ENCODE data around the gene FBXW8.

FBXW8 gene

DNA sequence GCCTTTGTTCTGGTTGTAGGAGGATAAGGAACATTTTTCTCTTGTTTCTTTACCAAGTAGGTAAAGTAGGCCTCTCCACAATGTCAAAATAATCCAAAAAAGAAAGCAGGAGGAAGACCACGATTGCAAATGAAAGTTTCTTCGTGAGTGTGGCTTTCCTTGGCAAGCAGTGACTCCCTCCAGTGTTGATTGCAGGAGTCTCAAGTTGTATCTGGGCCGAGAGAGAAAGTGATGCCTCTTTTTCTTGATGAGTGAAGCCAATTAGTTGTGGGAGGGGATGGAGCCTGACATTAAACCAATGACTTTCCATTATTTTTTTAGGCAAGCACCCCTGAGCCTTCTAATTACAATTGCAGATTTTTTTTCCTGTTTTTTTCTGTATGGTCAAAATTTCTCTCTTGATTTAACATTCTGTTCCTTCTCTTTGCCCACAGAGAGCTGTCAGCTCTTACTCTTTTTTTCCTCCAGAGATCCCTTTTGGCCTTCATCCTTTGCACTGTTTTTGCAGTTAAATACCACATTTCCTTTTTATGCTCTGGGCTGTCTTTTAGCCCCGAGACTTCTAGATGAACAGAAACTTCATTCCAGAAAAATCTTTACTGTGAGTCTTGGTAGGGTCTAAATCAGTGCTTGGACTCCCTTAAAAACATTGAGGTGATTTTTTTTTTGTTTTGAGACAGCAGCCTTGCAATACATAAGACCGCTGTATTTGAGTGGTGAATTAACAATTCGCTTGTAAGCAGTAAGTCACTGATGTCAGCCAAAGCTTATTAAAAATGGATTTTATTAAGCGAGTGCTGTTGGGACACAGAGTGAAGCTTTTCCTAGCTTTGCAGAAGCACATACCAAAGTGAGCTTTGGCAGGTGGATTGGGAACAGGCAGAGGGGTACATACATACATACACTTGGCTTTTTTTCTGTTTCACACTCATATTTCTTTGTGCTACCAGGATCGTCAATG lies 15.8 kb downstream of the FBXW8 start:
- DNase-seq, result no peak

DNA sequence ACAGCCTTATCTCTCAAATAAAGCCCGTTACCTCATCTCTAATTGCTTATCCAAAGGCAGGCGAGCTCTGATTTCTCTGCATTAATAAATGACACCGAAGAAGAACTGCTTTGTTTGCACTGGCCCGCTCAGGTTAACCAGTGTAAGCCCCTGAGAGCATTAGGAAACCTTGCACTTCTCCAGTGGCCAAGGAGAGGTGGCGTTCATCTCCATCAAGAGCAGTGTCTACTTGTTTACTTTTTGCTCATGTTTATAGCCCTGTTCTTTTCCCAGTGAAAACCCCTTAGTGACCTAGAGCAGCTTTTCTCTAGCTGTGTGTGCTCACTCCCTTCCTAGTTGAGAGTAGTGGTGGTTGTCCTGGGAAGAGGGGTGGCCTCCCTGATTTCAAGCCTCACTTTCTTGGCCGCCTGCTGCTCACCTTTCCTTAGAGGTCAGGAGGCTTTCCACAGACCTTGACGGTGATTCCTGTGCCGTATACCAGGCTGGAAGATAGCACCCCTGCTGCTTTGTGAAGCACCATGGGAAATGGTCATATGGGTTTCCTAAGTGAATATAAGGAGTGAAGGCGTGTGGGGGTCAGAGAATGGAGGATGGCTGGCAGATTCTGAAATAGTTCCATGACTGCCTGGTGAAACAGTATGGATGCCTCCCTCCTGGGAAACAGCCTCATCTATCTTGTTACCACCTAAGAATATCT lies 16.6 kb downstream of the FBXW8 start:
- DNase-seq, result no peak

DNA sequence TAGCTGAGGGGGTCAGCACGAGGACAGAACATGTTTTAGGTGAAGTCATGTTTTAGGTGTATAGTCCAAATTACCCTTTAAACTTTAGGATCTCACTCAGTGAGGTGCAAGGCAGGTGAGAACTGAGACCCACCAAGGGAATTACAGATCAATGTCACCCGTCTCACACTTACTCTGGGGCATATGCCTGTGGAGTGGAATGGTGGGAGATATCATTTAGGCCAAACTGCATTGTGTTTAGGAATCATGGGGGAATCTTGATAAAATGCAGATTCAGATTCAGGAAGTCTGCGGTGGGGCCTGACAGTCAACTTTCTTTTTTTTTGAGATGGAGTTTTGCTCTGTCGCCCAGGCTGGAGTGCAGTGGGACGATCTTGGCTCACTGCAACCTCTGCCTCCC lies 17.8 kb downstream of the FBXW8 start:
- no peak for DNase-seq

DNA sequence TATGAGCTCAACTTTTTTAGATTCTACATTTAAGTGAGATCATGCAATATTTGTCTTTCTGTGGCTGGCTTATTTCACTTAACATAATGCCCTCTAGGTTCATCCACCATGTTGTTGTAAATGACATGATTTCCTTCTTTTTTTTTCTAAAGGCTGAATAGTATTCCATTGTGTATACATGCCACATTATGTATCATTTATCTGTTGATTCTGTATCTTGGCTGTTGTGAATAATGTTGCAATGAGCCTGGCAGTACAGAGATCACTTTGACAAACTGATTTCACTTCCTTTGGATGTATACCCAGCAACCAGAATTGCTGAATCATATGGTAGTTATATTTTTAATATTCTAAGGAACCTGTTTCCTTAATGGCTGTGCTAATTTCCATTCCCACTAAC lies 19.1 kb downstream of the FBXW8 start:
- DNase-seq, result no peak

DNA sequence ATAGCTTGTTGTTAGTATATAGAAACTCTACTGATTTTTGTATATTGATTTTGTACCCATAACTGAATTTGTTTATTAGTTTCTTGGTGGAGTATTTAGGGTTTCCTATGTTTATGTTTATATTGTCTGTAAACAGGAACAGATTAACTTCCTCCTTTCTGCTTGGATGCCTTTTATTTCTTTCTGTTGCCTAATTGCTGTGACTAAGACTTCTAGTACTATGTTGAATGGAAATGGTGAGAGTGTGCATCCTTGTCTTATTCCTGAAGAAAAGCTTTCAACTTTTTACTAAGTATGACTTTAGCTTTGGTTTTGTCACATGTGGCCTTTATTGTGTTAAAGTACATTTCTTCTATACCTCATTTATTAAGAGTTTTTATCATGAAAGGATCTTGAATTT lies 20.9 kb downstream of the FBXW8 start:
- DNase-seq, result no peak

DNA sequence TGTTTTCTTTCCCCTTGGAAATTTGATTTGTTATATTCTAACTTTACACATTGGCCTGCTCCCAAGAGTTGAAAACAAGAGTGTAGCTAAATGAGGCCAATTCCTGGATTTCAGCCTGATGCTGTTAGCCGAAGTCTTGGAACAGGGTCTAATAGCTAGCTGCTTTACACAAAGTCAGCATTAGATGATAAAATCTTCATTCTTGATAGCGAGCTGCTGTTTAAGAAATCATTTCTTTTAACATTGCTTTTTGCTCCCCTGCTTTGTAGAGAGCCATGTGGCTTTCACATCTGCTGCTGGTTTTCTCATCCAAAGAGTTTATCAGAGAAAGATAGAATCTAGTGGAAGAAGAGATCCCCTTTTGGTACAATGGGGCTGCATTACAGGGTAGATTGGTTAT lies 22.3 kb downstream of the FBXW8 start:
- DNase-seq, result no peak

DNA sequence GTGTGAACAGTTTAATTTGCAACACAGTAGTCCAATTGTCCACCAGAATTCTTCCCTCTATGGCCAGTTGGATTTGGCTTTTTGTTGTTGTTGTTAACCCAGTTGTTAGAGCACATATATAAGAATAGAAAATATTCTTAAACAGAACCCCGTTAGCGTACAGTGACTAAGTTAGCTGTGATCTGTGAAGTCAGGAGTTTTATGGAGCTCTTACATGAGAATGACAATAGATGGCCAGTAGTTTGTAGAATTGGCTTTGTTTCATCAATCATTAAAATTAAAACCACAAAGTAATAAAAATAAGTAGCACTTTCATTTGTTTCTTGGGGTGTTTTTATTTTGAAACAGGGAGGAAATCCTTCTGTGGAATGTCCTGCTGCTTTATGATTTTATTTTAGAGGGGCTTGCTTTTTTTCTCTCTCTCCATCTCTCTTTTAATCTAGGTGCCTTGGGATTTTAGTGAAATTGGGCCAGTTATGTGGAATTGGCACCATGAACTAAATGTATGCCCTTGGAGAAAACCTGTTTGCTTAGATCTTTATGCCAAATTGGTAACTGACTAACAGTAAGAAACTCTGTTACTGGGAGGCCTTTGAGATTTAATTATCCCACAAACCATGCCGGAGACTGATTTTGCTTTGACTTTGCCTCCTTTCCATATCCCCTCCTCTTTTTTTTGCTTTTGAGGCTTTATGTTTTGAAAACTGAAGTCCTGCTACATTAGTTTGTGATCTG lies 22.9 kb downstream of the FBXW8 start:
- no peak for DNase-seq

DNA sequence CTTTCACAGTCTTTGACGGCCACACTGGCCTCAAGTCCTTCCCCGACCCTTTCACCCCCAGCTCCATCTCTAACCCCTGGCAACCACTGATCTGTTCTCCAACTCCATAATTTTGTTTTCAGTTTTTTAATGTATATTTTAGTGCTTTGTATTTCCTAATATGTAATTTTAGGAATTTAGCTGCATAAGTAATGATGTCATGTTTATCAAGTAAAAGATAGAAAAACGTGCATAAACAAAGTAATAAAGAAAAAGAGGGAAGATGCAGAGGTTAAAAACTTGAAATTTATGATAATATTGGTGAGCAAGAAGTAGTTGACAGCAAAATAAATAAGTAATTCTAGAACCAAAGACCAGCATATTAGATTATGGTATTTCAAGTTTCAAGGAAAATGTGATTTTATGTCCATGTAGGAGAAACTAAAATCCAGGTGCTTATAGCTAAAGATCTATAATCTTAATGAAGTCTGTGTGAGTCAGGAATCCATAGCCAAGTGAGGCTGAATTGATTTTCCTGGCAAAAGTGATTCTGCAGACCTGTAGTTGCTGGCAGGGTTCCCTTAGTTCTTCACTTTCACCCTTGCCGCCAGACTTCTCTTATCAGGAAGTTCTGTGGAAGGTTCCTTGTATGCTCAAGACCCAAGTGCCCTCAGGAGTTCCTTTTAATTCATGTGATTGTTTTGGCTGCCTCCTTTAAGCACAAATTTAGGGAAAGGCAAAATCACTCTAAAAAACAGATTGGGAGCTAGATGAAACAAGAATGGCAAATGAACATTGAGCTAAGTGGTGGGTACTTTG lies 24.4 kb downstream of the FBXW8 start:
- DNase-seq, result no peak

DNA sequence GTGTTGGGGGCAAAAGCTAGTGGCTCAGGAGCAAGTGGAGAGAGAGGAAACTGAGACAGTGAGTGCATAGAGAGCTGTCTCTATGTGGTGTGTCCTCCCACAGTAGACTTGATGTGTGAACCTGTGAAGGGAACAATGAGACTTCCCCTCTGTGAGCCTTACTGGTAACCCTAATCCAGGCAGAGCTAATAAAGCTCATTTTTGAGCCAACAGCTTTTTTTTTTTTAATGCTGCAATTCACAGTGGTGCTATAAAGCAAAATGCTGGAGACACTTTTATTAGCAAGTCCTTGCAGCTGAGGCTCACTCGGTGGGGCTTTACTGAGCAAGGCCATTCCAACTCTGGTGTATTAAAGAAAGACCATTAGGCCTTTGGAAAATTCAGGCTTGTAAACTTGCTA lies 26.9 kb downstream of the FBXW8 start:
- DNase-seq, result no peak

DNA sequence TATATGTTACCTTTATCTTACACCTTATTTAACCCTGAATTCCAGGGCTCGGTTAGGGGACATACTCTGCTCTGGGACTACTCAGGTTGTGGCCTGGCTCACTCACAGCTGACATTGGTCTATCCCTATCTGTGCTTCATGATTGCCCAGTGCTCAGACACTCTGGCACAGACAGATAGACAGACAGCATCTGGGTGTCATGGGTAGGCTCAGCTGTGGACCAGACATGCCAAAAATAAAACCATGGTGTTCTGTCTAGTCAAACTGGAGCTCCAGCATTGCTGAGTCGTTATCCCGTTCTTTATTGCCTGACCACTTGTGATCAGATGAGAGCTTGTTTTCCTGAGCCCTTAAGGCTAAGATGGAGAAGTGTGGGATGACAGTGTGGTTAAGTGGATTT lies 29.0 kb downstream of the FBXW8 start:
- no peak for DNase-seq

DNA sequence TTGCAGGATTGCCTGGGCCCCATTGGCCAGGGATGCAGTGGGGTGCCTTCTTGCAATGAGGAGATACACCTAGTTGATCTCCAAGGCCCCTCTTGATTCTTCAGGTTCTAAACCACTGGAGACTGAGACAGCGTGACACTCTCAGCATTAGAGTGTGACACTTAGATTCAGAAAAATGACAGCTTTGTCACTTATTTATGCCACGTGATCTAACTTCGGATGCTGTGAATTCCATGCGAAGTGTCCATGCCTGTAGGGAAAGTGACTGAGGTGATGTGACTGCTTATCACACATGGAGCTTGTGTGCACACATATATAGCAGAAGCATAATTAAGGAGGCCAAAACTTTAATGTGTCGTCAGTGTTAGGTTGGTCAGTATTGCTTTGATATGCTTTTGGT lies 30.4 kb downstream of the FBXW8 start:
- no peak for DNase-seq

DNA sequence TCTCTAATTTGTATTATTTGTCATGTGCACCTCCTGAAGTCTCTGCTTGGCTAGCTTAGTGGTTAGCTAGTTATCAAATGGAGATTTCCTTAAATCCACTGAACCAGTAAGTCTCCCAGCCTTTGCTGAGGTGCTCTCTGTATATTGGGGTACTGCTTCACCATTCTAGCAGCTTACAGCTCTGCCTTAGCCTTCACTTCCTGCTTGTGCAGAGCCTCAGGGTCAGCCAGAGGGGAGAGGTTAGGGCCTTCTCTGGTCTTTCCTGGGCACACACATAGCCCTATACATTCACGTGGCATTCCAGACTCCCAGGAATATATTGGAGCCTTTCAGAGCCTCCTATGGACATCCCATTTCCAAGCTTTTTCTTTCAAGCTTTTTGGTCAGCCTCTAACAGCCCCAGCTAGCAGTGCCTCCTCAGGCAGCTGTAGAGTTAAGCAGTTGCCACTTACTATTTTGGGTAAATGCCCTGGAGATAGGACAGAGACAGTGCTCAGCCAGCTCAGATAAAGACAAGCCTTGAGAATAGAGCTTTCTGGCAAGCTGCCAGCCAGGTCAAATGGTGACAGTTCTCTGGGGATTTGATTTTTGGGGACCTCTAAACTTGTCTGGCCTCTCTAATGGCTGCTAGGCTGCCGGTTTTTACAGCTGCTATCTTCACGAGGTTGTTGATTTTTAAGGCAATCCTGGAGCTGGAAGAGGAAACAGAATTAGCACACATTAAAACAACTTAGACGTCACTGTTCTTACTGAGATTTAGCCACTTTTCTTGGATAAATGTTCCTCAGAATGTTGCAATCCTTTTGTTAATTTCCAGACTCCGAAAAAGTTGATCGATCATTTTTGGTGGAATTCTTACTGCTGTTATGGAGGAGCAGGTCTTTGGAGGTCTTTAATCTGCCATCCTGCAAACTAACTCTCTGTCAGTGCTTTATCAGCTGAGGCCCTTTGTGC lies 32.9 kb downstream of the FBXW8 start:
- no peak for DNase-seq

DNA sequence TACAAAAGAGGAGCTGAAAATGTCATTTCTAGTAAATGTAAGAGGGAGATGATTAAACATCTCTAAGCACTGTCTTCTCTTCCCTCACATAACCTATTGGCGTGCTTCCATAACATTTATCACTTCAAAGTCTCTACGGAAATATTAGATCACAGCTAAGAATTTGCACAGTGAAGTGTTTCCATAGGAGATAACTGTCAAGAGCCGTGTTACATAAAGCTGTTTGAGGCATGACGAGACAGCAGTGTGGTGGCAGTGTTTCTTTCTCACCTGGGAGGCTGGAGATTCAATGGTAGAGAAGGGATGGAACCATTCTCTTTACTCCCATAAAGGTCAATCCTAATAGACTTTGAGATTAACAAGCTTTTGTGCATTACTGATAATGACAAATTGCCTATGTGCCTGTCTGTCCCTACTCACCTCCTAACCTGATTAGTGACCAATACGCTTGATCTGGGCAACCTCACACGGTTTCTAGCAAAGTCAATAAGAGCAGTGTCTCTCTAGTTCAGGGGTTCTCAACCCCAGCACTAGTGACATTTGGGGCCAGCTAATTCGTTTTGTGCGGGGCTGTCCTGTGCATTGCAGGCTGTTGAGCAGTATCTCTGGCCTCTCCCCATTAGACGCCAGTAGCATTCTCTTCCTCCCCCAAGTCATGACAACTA lies 35.3 kb downstream of the FBXW8 start:
- DNase-seq, result no peak

DNA sequence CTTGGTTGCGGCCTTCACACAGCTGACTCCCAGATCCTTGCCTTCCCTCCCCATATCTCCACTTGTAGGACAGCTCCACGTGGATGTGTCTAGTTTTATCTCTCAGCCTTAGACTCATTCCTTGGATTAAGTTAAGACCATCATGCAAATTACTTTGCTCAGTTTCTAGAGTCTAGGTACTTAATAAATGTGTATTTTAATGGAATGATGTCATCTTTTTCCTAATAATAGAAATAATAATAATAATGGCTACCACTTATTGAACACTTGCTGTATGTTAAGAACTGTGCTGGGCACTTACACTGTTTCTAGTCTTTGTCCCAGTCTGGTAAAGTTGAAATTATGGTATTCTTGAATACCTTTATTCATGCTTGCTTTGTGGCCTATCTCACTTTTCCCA lies 37.5 kb downstream of the FBXW8 start:
- no peak for DNase-seq

DNA sequence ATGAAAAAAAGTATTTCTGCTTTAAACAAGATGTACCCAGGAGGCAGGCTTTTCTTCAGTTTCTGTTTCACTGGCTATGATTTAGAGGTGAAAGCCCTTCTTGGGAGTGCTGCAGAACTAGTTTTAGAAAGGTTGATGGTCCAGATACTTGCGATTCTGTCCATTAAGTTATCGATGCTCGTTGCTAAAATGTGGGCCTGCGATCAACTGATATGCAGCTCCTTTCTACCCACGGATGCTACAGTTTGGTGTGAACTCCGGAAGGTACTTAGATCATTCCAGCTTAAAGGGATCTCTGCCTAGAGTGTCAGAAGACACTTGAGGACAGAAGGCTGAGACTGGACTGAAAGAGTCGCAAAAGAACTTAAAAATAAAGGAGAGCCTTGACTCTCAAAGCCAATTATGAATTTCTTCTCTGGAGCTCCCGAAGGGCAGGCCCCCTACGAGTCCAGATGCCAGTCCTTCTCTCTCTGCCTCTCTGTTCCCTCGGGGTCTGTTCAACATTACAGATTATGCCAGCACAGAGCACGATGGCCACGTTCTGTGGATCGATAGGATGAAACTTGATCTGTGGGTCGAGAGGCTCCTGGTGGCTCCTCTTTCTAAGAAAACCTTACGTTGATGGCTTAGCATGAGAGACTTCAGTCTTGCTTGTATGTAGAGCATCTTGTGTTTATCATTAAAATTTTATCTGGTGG lies 40.0 kb downstream of the FBXW8 start:
- no peak for DNase-seq

DNA sequence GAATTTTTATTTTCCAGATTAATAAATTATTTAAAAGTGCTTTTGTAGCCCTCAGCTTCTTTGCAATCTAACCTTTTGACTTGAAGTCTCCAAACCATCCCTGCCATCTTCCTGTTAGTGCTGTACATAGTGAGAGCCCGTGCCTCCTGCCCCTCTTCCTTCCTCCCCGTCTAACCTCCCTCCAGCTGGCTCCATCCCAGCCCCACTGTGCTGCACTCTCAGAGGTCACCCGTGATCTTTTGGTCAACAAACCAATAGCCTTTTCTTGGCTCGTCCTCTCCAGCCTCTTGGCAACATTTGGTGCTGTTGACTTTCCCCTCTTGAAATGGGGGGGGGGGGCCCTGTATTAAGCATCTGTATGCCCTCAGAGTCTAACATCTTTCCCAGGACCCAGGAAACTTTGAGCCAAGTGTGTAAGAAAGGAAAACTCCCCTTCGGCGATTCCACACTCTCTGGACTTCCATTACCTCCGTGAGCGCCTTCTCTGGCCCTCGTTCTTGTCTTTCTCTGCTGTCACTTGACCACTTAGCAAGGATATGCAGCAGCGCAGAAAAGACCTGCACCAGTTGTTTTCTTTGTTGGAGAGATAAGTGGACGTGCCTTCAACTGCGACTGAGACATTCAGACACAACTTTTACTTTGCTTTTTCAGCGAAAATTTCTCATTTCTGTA lies 44.1 kb downstream of the FBXW8 start:
- DNase-seq, result no peak

DNA sequence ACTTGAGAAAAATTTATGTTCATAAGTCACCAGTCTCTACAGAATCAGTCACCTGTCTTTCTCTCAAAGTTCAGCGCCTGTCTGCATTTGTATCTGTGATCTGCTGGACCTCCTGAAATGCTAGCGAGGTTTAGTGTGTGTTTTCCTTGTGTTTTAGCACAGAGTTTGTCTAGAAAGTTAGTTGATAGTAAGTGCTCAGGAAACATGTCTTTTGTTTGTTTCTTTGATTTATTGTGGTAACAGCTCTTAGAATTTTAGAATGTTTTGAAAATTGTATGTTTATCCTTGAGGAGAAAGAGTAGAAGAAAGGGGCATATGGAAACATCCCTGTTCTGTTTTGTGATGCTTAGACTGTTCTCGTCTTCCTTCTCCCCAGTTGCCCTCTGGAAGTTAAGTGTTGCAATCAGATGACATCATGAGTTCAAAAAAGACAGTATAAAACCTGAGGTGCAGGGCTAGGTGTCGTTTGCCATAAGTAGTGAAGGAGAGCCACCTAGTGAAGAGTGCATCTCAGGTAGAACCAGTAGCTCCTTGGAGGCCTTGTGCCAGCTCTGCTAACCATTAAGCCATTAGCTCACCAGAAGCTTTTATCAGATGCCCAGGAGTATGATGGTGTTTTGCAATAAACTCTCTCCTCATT lies 44.8 kb downstream of the FBXW8 start:
- DNase-seq, result peak; percentile 51

DNA sequence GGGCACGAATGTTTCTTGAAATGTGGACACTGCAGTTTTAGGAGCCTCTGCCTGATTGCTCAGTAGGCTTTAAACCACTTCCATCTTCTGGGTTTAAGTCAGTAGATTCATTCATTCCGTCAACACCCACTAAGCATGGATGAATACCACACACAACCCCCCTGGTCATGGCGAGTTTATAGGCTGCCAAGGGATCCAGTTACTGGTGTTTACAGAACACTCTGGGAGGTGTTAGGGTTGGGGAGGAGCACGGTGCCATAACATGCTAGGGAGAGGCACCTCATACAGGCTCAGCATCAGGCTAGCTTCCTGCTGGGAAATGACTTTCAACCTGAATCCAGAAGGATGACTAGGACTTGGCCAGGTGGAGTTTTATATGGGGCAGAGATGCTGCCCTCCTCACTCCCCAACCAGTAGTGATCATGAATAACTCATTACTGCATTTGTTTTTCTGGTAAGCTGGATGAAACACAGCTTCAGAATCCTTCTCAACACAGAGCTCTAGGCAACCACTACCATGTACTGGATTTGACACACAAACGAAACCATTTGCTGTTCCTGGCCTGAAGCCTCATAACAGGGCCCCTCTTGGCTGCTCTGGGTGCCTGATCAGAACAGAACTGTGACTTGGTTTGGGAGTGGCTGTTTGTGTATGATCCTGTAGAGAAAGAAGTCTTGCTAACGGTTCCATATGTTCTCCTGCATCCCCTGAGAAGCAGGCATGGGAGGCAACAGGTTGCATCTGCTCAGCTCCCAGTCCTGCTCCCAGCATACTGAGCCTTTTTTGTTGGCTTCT lies 47.9 kb downstream of the FBXW8 start:
- DNase-seq, result no peak

DNA sequence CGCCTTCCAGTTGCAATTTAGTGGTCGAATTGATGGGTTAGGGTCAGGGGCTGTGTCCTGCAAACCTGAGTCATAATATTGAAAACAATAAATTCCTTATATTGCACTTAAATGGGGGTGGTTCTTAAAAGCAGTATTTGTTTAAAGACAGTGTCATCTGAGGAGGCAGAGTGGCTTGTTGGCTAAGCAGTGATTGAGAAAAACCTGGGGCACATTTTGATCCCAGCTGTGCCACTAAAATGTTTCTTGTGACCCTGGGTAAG lies 48.4 kb downstream of the FBXW8 start:
- no peak for DNase-seq

All from CD4-positive, alpha-beta T cell treated with Interleukin-21 for 1 hour (primary cell).